ENCODE results near the gene UBE3B.

- TF ChIP-seq CTCF (IDR thresholded peaks at IDR 0.05; ENCODE audit: low read depth, low read length, poor library complexity, severe bottlenecking): no peak
- TF ChIP-seq EZH2phosphoT487 (IDR thresholded peaks at IDR 0.05; ENCODE audit: borderline replicate concordance, low read length): no peak
These were observed 21.7 kb upstream of the UBE3B start for GRCh38 chr12:109455706-109456105.

All from DOHH2 (cell line).